GM19025 (cell line): Measurements from ENCODE around the gene CLDN20.

ENCODE experiments used
- ATAC-seq: cut with Tn5 transposase; IDR thresholded peaks from one replicate; pipeline ENCODE4 v1.9.1; 2021; ENCODE audit warnings: mild to moderate bottlenecking, low read depth, moderate library complexity; ENCODE audit not compliant: unreplicated experiment

CLDN20 gene

GRCh38 chr6:155244434-155244833 lies 19.4 kb upstream of the CLDN20 start:
- no peak for ATAC-seq

GRCh38 chr6:155245193-155245592 lies 18.6 kb upstream of the CLDN20 start:
- ATAC-seq: no peak

- no peak for ATAC-seq
These were observed 18.0 kb upstream of the CLDN20 start for GRCh38 chr6:155245831-155246230.

- no peak for ATAC-seq
These were observed 17.0 kb upstream of the CLDN20 start for GRCh38 chr6:155246825-155247224.

- ATAC-seq: no peak
These were observed 16.2 kb upstream of the CLDN20 start for GRCh38 chr6:155247618-155248007.

- no peak for ATAC-seq
These were observed 15.5 kb upstream of the CLDN20 start for GRCh38 chr6:155248008-155249001.

- ATAC-seq: no peak
These were observed 13.0 kb upstream of the CLDN20 start for GRCh38 chr6:155250701-155251381.

- no peak for ATAC-seq
These were observed 11.2 kb upstream of the CLDN20 start for GRCh38 chr6:155252581-155252980.

- no peak for ATAC-seq
These were observed 10.5 kb upstream of the CLDN20 start for GRCh38 chr6:155253337-155253736.

- ATAC-seq: no peak
These were observed 9.7 kb upstream of the CLDN20 start for GRCh38 chr6:155254139-155254538.

GRCh38 chr6:155256122-155256795 lies 7.6 kb upstream of the CLDN20 start:
- ATAC-seq: no peak

GRCh38 chr6:155257796-155258195 lies 6.0 kb upstream of the CLDN20 start:
- ATAC-seq: no peak

GRCh38 chr6:155259204-155259603 lies 4.6 kb upstream of the CLDN20 start:
- ATAC-seq: no peak

GRCh38 chr6:155259897-155260296 lies 3.9 kb upstream of the CLDN20 start:
- no peak for ATAC-seq

GRCh38 chr6:155260686-155261085 lies 3.1 kb upstream of the CLDN20 start:
- peak; percentile 64 for ATAC-seq

- peak; percentile 59 for ATAC-seq
These were observed 2.5 kb upstream of the CLDN20 start for GRCh38 chr6:155261111-155261900.

GRCh38 chr6:155262655-155263054 lies 1.2 kb upstream of the CLDN20 start:
- no peak for ATAC-seq

- no peak for ATAC-seq
These were observed 994 bp downstream of the CLDN20 start for GRCh38 chr6:155264693-155265320.

- no peak for ATAC-seq
These were observed 2.2 kb downstream of the CLDN20 start for GRCh38 chr6:155265843-155266535.
